WTC11 (cell line): ENCODE data around the gene ABCF2. TPM values are rescaled to one million over a fixed set of nuclear protein-coding genes. Genes with fewer than 3 reads are reported as not detected.
A peak's percentile ranks its signal among the peaks of the same experiment; 100 is the strongest.

ENCODE experiments used
- ATAC-seq: fragments of 200-7000 bp; cut with Tn5 transposase; 2 replicates; pipeline ENCODE4 v1.10.0; 2021; ENCODE audit warnings: mild to moderate bottlenecking, moderate library complexity
- CTCF ChIA-PET: fragments of 300-600 bp; sonication (Branson Sonifier 250); formaldehyde crosslinking; loops from one replicate; lab custom pipeline; 2021; ENCODE audit warnings: antibody characterized with exemption; lab: Charles Lee
- POLR2A ChIA-PET: fragments of 350-600 bp; sonication (Branson Sonifier 250); formaldehyde crosslinking; loops from one replicate; lab custom pipeline; 2021; ENCODE audit warnings: antibody characterized with exemption; lab: Charles Lee
- DNase-seq: peaks from one replicate; pipeline ENCODE4 v3.0.0; 2021; ENCODE audit warnings: low spot score
- H3K27ac Mint-ChIP-seq: 2 replicates; pipeline ENCODE4 v1.8.0; 2021; ENCODE audit warnings: mixed read lengths
- H3K27me3 Mint-ChIP-seq: 2 replicates; pipeline ENCODE4 v1.8.0; 2021; ENCODE audit warnings: low read depth, mild to moderate bottlenecking, moderate library complexity, mixed read lengths
- H3K36me3 Mint-ChIP-seq: 2 replicates; pipeline ENCODE4 v1.8.0; 2021; ENCODE audit warnings: mixed read lengths
- H3K4me1 Mint-ChIP-seq: 2 replicates; pipeline ENCODE4 v1.8.0; 2022; ENCODE audit warnings: mixed read lengths
- H3K4me3 Mint-ChIP-seq: 2 replicates; pipeline ENCODE4 v1.8.0; 2021; ENCODE audit warnings: mild to moderate bottlenecking, moderate library complexity, mixed read lengths
- H3K9me3 Mint-ChIP-seq: 2 replicates; pipeline ENCODE4 v1.8.0; 2021; ENCODE audit warnings: mixed read lengths
- FOXP1 ChIP-seq: sonication (generic); formaldehyde crosslinking; IDR thresholded peaks from 2 replicates; pipeline ENCODE4 v1.8.0; 2022; ENCODE audit warnings: missing genetic modification reagents, mild to moderate bottlenecking, moderate library complexity, borderline replicate concordance
- GABPB1 ChIP-seq: sonication (generic); formaldehyde crosslinking; IDR thresholded peaks from 2 replicates; pipeline ENCODE4 v1.8.1; 2023; ENCODE audit warnings: mild to moderate bottlenecking, missing genetic modification reagents
- JAZF1 ChIP-seq: fragments of 250-450 bp; sonication (Bioruptor Pico); IDR thresholded peaks from 2 replicates; pipeline ENCODE4 v1.9.0; 2021; ENCODE audit warnings: moderate library complexity, mild to moderate bottlenecking, inconsistent platforms
- NR2C2 ChIP-seq: sonication (generic); formaldehyde crosslinking; IDR thresholded peaks from 2 replicates; pipeline ENCODE4 v1.8.0; 2022; ENCODE audit warnings: mild to moderate bottlenecking, missing genetic modification reagents
- RORB ChIP-seq: fragments of 250-450 bp; sonication (Bioruptor Pico); IDR thresholded peaks from 2 replicates; pipeline ENCODE4 v1.9.0; 2021; ENCODE audit warnings: mild to moderate bottlenecking
- SOX15 ChIP-seq: fragments of 250-450 bp; sonication (Bioruptor Pico); IDR thresholded peaks from 2 replicates; pipeline ENCODE4 v1.9.0; 2021; ENCODE audit warnings: mild to moderate bottlenecking
- ZNF121 ChIP-seq: sonication (generic); formaldehyde crosslinking; IDR thresholded peaks from 2 replicates; pipeline ENCODE4 v1.8.0; 2023; ENCODE audit warnings: missing genetic modification reagents
- ZNF232 ChIP-seq: sonication (generic); formaldehyde crosslinking; IDR thresholded peaks from 2 replicates; pipeline ENCODE4 v1.8.0; 2022; ENCODE audit warnings: mild to moderate bottlenecking, missing genetic modification reagents
- ZNF263 ChIP-seq: sonication (generic); formaldehyde crosslinking; IDR thresholded peaks from 2 replicates; pipeline ENCODE4 v1.8.1; 2022; ENCODE audit warnings: low read depth, mild to moderate bottlenecking, moderate library complexity, missing genetic modification reagents
- total RNA-seq: library from RNA; stranded (reverse); gene quantifications from 3 replicates; pipeline ENCODE4 v1.2.3, GENCODE V29; 2021
- TF ChIP-seq, protein P1 (sequence below): sonication (generic); formaldehyde crosslinking; IDR thresholded peaks from 2 replicates; pipeline ENCODE4 v1.8.1; 2023; ENCODE audit warnings: mild to moderate bottlenecking, moderate library complexity, missing genetic modification reagents
- TF ChIP-seq, protein P2 (sequence below): sonication (generic); formaldehyde crosslinking; IDR thresholded peaks from 2 replicates; pipeline ENCODE4 v1.8.1; 2022; ENCODE audit warnings: mild to moderate bottlenecking, moderate library complexity, missing genetic modification reagents
- TF ChIP-seq, protein P3 (sequence below): sonication (generic); formaldehyde crosslinking; IDR thresholded peaks from 2 replicates; pipeline ENCODE4 v1.8.1; 2023; ENCODE audit warnings: mild to moderate bottlenecking, missing genetic modification reagents, borderline replicate concordance
- TF ChIP-seq, protein P4 (sequence below): sonication (generic); formaldehyde crosslinking; conservative IDR thresholded peaks from 2 replicates; pipeline ENCODE4 v1.8.1; 2022; ENCODE audit warnings: mild to moderate bottlenecking, missing genetic modification reagents
- TF ChIP-seq, protein P5 (sequence below): fragments of 250-450 bp; sonication (Bioruptor Pico); IDR thresholded peaks from 2 replicates; pipeline ENCODE4 v2.1.2; 2022; ENCODE audit warnings: mild to moderate bottlenecking, moderate library complexity
- TF ChIP-seq, protein P6 (sequence below): fragments of 200-600 bp; IDR thresholded peaks from 2 replicates; pipeline ENCODE4 v1.8.0; 2022; ENCODE audit warnings: antibody characterized with exemption

The ABCF2 gene
- total RNA-seq, 1 experiment from 2014 or later, result 43.7 TPM

DNA sequence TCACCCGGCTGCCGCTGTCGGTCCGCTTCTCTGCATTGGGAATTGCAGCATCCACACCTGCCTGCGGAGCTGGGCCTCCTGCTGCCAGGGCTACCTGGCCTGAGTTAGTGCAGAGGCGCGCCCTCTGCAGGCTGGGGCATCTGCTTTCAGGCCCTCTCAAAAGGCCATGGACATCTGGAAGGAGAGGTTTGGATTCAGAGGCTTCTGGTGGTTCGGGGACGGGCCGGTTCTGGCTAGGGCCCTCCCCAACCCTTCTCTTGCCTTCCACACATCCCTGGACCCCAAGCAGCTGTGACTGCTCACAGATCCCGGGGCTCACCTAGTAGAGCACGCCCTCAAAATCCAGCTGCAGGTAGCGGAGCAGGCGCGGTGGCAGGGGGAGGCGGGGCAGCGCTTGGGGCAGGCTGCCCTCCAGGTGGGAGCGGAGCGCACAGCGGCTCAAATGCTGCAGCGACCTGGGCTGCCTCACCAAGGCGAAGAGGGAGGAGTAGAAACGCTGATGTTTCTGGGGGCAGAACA is 51.2 kb downstream of the ABCF2 start:
- peak; percentile 40 for ATAC-seq
- peak; percentile 59 for DNase-seq
- Mint-ChIP-seq H3K4me3 (peak overlapping the region; percentile 47), H3K9me3 (peaks cover 8% of the 10 kb centered on the region), H3K4me1 (peaks cover 12% of the 10 kb centered on the region), H3K27me3 (peaks cover 70% of the 10 kb centered on the region), H3K27ac (no peak overlapping the region), H3K36me3 (no peaks in the 10 kb centered on the region)
- POLR2A ChIA-PET, result no interaction called here
- TF ChIP-seq, protein P1, sequence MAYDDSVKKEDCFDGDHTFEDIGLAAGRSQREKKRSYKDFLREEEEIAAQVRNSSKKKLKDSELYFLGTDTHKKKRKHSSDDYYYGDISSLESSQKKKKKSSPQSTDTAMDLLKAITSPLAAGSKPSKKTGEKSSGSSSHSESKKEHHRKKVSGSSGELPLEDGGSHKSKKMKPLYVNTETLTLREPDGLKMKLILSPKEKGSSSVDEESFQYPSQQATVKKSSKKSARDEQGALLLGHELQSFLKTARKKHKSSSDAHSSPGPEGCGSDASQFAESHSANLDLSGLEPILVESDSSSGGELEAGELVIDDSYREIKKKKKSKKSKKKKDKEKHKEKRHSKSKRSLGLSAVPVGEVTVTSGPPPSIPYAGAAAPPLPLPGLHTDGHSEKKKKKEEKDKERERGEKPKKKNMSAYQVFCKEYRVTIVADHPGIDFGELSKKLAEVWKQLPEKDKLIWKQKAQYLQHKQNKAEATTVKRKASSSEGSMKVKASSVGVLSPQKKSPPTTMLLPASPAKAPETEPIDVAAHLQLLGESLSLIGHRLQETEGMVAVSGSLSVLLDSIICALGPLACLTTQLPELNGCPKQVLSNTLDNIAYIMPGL (CRISPR knock-in tag), result no peak
- TF ChIP-seq, protein P2, sequence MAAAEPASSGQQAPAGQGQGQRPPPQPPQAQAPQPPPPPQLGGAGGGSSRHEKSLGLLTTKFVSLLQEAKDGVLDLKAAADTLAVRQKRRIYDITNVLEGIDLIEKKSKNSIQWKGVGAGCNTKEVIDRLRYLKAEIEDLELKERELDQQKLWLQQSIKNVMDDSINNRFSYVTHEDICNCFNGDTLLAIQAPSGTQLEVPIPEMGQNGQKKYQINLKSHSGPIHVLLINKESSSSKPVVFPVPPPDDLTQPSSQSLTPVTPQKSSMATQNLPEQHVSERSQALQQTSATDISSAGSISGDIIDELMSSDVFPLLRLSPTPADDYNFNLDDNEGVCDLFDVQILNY (CRISPR knock-in tag), result no peak
- TF ChIP-seq JAZF1 (CRISPR knock-in tag) (no peak), FOXP1 (0 out of 2 replicates have a peak, but pooled peaks have one; percentile 9), RORB (CRISPR knock-in tag) (no peak), SOX15 (CRISPR knock-in tag) (no peak), ZNF121 (no peak), ZNF232 (CRISPR knock-in tag) (no peak), ZNF263 (CRISPR knock-in tag) (no peak), GABPB1 (CRISPR knock-in tag) (no peak), NR2C2 (CRISPR knock-in tag) (no peak)
- TF ChIP-seq, protein P3, sequence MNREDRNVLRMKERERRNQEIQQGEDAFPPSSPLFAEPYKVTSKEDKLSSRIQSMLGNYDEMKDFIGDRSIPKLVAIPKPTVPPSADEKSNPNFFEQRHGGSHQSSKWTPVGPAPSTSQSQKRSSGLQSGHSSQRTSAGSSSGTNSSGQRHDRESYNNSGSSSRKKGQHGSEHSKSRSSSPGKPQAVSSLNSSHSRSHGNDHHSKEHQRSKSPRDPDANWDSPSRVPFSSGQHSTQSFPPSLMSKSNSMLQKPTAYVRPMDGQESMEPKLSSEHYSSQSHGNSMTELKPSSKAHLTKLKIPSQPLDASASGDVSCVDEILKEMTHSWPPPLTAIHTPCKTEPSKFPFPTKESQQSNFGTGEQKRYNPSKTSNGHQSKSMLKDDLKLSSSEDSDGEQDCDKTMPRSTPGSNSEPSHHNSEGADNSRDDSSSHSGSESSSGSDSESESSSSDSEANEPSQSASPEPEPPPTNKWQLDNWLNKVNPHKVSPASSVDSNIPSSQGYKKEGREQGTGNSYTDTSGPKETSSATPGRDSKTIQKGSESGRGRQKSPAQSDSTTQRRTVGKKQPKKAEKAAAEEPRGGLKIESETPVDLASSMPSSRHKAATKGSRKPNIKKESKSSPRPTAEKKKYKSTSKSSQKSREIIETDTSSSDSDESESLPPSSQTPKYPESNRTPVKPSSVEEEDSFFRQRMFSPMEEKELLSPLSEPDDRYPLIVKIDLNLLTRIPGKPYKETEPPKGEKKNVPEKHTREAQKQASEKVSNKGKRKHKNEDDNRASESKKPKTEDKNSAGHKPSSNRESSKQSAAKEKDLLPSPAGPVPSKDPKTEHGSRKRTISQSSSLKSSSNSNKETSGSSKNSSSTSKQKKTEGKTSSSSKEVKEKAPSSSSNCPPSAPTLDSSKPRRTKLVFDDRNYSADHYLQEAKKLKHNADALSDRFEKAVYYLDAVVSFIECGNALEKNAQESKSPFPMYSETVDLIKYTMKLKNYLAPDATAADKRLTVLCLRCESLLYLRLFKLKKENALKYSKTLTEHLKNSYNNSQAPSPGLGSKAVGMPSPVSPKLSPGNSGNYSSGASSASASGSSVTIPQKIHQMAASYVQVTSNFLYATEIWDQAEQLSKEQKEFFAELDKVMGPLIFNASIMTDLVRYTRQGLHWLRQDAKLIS (CRISPR knock-in tag), result no peak
- TF ChIP-seq, protein P4, sequence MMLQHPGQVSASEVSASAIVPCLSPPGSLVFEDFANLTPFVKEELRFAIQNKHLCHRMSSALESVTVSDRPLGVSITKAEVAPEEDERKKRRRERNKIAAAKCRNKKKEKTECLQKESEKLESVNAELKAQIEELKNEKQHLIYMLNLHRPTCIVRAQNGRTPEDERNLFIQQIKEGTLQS (CRISPR knock-in tag), result no peak
- TF ChIP-seq, protein P5, sequence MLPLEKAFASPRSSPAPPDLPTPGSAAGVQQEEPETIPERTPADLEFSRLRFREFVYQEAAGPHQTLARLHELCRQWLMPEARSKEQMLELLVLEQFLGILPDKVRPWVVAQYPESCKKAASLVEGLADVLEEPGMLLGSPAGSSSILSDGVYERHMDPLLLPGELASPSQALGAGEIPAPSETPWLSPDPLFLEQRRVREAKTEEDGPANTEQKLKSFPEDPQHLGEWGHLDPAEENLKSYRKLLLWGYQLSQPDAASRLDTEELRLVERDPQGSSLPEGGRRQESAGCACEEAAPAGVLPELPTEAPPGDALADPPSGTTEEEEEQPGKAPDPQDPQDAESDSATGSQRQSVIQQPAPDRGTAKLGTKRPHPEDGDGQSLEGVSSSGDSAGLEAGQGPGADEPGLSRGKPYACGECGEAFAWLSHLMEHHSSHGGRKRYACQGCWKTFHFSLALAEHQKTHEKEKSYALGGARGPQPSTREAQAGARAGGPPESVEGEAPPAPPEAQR, result no peak
- TF ChIP-seq, protein P6, sequence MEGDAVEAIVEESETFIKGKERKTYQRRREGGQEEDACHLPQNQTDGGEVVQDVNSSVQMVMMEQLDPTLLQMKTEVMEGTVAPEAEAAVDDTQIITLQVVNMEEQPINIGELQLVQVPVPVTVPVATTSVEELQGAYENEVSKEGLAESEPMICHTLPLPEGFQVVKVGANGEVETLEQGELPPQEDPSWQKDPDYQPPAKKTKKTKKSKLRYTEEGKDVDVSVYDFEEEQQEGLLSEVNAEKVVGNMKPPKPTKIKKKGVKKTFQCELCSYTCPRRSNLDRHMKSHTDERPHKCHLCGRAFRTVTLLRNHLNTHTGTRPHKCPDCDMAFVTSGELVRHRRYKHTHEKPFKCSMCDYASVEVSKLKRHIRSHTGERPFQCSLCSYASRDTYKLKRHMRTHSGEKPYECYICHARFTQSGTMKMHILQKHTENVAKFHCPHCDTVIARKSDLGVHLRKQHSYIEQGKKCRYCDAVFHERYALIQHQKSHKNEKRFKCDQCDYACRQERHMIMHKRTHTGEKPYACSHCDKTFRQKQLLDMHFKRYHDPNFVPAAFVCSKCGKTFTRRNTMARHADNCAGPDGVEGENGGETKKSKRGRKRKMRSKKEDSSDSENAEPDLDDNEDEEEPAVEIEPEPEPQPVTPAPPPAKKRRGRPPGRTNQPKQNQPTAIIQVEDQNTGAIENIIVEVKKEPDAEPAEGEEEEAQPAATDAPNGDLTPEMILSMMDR, result peak; percentile 36; the same call in 1 of the 2 replicates
- CTCF ChIA-PET, result interaction anchor here (0.7 to 4.2 kb wide), 17 partner anchors 8 to 213 kb away, joined by 3 to 52 read pairs (median 3); partner anchors contain the start of genes ABCF2, GBX1 and H2BK1
